GM18951 (cell line): ENCODE data around the gene GLI1.
A peak's percentile ranks its signal among the peaks of the same experiment; 100 is the strongest.

Experiments
- POLR2A ChIP-seq: IDR thresholded peaks from 4 replicates; pipeline ENCODE4 v1.6.1; 2011; ENCODE audit warnings: mild to moderate bottlenecking; ENCODE audit not compliant: insufficient read length, insufficient read depth; ENCODE audit errors: extremely low read depth
- in situ Hi-C: fragments of 300-500 bp; cut with MboI; formaldehyde crosslinking; loops from one replicate; pipeline ENCODE4 v1.12.0; 2022; ENCODE audit warnings: low sequenced_read_pairs, mixed read lengths, inconsistent platforms; ENCODE audit not compliant: unreplicated experiment

Gene GLI1

GRCh38 chr12:57469296-57470164, 9.9 kb downstream of the GLI1 start:
- no peak for TF ChIP-seq POLR2A
- in situ Hi-C loops, result no loop called here

DNA sequence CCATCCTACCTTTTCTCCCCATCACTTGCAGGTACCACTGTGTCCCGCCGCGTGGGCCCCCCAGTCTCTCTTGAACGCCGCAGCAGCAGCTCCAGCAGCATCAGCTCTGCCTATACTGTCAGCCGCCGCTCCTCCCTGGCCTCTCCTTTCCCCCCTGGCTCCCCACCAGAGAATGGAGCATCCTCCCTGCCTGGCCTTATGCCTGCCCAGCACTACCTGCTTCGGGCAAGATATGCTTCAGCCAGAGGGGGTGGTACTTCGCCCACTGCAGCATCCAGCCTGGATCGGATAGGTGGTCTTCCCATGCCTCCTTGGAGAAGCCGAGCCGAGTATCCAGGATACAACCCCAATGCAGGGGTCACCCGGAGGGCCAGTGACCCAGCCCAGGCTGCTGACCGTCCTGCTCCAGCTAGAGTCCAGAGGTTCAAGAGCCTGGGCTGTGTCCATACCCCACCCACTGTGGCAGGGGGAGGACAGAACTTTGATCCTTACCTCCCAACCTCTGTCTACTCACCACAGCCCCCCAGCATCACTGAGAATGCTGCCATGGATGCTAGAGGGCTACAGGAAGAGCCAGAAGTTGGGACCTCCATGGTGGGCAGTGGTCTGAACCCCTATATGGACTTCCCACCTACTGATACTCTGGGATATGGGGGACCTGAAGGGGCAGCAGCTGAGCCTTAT, 10.8 kb downstream of the GLI1 start:
- no peak for TF ChIP-seq POLR2A
- in situ Hi-C loops, result no loop called here

DNA sequence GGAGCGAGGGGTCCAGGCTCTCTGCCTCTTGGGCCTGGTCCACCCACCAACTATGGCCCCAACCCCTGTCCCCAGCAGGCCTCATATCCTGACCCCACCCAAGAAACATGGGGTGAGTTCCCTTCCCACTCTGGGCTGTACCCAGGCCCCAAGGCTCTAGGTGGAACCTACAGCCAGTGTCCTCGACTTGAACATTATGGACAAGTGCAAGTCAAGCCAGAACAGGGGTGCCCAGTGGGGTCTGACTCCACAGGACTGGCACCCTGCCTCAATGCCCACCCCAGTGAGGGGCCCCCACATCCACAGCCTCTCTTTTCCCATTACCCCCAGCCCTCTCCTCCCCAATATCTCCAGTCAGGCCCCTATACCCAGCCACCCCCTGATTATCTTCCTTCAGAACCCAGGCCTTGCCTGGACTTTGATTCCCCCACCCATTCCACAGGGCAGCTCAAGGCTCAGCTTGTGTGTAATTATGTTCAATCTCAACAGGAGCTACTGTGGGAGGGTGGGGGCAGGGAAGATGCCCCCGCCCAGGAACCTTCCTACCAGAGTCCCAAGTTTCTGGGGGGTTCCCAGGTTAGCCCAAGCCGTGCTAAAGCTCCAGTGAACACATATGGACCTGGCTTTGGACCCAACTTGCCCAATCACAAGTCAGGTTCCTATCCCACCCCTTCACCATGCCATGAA, 11.5 kb downstream of the GLI1 start:
- in situ Hi-C loops, result no loop called here
- no peak for TF ChIP-seq POLR2A

DNA sequence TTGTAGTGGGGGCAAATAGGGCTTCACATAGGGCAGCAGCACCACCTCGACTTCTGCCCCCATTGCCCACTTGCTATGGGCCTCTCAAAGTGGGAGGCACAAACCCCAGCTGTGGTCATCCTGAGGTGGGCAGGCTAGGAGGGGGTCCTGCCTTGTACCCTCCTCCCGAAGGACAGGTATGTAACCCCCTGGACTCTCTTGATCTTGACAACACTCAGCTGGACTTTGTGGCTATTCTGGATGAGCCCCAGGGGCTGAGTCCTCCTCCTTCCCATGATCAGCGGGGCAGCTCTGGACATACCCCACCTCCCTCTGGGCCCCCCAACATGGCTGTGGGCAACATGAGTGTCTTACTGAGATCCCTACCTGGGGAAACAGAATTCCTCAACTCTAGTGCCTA, 12.1 kb downstream of the GLI1 start:
- in situ Hi-C loops, result no loop called here
- peak; percentile 9 for TF ChIP-seq POLR2A

- in situ Hi-C loops, result no loop called here
- no peak for TF ChIP-seq POLR2A
Measured at GRCh38 chr12:57472391-57472790, 12.8 kb downstream of the GLI1 start.

GRCh38 chr12:57473392-57473791, 13.8 kb downstream of the GLI1 start:
- in situ Hi-C loops, result no loop called here
- TF ChIP-seq POLR2A, result no peak

GRCh38 chr12:57473886-57474285, 14.3 kb downstream of the GLI1 start:
- in situ Hi-C loops, result no loop called here
- no peak for TF ChIP-seq POLR2A

DNA sequence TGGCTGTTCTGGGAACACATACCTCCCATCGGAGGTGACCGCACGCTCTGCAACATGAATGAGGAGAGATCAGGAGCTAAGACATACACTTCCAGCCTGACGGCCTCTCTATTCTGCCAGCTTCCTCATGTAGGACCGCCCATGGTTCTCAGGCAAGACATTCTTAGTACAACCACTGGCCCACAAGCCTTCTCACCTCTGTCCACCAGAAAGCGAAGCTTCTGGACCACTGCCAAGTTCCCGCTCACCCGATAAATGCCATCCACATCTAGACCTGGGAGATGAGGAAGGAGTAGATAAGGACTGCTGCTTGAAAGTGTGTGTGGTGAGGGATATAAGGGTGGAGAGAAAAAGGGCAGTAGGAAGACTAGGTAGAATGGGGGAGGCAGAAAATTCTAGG, 14.8 kb downstream of the GLI1 start:
- no peak for TF ChIP-seq POLR2A
- in situ Hi-C loops, result no loop called here

DNA sequence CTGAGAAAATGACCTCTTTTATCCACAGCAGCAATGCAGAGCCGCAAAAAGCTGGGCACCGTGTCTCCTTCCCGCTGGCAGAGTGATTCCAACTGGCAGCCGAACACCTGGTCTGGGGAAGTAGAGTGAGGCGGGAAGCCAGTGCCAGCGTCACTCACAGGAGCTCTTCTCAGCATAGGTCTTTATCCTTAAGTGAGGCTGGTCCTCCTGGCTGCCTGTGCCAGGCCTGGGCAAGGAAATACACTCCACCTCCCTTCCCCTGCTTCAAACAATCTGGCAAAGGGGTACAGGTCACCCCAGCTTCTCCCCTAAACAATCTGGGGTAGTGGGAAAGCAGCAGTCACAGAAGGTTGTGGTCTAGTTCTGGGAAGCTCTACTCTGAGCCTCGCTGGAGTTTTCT, 15.3 kb downstream of the GLI1 start:
- in situ Hi-C loops, result no loop called here
- no peak for TF ChIP-seq POLR2A

DNA sequence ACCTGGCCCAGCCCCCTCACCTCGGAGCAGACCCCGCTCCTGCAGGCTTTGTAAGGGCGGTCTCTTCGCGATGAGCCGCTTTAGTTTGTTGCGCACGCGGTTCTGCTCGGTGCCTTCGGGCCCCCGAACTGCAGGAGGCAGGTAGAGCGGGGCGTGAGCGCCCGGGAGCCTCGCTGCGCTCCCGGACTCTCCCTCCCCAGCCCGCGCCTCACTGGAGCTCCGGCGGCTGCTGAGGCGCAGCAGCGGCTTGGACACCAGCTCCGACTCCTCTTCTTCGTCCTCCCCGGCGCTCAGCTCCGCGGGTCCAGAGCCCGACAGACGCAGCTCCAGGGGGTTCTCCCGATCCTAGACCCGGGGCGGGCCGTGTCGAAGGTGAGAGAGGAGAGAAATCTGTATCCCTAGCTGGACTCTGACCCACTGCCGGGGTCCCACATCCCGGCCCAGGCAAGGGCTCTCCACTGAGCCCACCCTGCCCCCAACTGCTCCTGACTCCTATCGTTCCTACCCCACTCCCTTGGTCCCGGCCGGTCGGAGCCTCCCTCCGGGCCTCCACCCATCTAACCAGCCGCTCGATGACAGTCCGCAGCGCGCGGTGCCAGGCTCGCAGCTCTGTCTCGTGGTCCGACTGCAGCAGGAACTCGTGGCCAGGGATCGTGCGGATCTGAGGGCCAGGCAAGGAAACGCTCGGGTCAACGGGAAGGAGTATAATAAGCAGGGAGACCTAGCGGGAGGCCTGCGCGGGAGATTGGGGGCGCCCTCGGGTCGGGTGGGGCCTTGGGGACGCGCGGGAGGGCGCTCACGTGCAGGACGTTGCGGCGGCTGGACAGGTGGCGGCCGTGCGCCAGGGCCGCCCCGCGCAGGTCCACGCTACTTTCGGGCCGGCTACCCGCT, 15.9 kb downstream of the GLI1 start:
- in situ Hi-C loops, result no loop called here
- no peak for TF ChIP-seq POLR2A

GRCh38 chr12:57476162-57476992, 16.8 kb downstream of the GLI1 start:
- TF ChIP-seq POLR2A, result no peak
- in situ Hi-C loops, result no loop called here

DNA sequence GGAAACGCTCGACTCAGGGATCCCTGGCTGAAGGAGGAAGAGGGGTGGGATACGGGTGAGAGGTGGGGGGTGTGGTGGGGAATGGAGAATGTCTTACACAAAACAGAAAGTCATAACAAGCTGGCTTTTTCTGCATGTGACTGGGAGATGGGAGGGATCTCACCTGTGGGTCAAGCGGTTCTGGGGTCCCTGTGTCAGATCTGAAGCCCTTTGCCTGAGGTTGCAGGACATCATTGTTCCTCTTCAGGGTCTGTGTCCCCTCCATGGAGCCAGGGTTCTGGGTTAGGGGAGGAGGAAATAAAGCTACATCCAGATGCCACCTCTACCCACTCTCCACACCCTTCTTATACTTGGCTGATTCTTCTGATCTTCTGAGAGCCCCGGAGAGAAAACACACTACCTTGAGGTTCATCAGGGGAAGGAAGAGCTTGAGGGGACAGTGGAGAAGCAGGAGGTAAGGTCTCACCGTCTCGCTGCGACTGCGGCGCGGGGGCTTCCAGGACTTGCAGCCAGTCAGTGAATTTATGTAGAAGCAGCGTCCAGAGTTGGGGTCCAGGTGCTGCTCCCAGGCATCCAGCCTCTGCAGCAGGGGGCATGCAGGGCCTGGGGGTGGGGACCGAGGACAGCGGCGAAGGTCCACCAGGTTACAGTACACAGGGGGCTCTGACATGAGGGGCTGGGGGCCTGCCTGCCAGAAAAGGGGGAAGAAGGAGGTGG, 17.6 kb downstream of the GLI1 start:
- in situ Hi-C loops, result no loop called here
- TF ChIP-seq POLR2A, result no peak
